AG04450 (cell line): ENCODE results near the gene IL1RAPL1. TPM values are rescaled to one million over a fixed set of nuclear protein-coding genes. Genes with fewer than 3 reads are reported as not detected.

Source experiments
- CTCF ChIA-PET: fragments of 300-600, 350-600 bp; formaldehyde crosslinking; extraction: SDS; loops from one replicate; lab custom pipeline; 2022; ENCODE audit warnings: antibody characterized with exemption, inconsistent platforms; lab: Charles Lee
- POLR2A ChIA-PET: fragments of 350-600 bp; formaldehyde crosslinking; extraction: SDS; loops from one replicate; lab custom pipeline; 2021; ENCODE audit warnings: antibody characterized with exemption, inconsistent platforms; lab: Yijun Ruan, JAX
- DNase-seq: peaks from one replicate; pipeline ENCODE4 v3.0.0-alpha.2; 2011; ENCODE audit warnings: low read depth, low spot score
- H3K27ac ChIP-seq: one replicate; pipeline ENCODE4 v1.5.1; 2012; ENCODE audit warnings: low read depth, low read length, control low read depth
- H3K27me3 ChIP-seq: one replicate; pipeline ENCODE4 v1.6.0; 2012; ENCODE audit warnings: low read length; ENCODE audit not compliant: control insufficient read depth, insufficient read depth
- H3K4me3 ChIP-seq: 2 replicates; pipeline ENCODE4 v1.5.1; 2011; ENCODE audit warnings: mild to moderate bottlenecking, low read depth, low read length, control low read depth
- H3K9me3 ChIP-seq: 2 replicates; pipeline ENCODE4 v1.5.1; 2012; ENCODE audit warnings: low read length; ENCODE audit not compliant: control insufficient read depth, insufficient read depth
- polyA plus RNA-seq: library from polyadenylated mRNA; depleted of rRNA; stranded (reverse); fragments of >200 nt; gene quantifications from 2 replicates; pipeline ENCODE4 v1.2.3, GENCODE V29; 2011
- TF ChIP-seq, protein P1 (sequence below): IDR thresholded peaks from 2 replicates; pipeline ENCODE4 v1.5.1; 2011; ENCODE audit warnings: low read depth, low read length, control low read depth, inconsistent platforms

IL1RAPL1 gene
- polyA plus RNA-seq, 1 experiment: 0.93 TPM

DNA sequence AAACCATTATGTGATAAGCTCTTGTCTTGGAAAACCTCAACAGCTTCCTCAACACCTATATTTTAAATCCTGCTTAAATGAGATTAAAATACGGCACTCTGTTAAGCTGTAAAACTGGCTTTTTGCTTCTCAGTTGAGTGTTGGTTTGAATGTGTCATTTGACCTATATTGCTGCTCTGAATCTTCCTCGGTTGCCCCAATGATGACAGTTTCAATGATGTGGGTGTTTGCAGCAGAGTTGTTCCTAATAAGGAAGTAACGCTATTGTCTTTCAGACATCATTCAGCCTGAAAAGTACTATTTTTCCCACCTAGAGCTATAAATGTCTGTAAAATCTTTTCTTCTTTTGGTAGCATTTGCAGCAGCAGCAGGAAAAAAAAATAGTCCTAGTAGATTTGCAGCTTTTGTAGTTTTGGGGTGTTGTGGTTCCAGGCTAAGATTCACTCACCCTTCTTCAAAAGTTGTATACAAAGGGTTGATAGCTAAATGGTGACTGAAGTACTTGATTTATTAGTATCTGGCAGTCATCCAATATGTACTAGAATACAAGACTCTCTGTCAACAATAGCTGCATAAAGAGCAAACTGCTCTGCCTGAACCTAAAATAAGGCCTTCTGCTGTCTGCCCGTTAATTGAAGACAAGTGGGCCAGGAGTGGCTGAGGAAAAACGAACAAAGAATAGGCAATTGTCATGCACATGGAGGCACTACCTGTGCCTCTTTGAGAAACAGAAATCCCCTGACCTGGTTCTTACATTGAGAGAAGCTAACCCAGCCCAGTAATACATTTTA is 333.1 kb downstream of the IL1RAPL1 start:
- ChIA-PET POLR2A (no interaction called here), CTCF (no interaction called here)
- Histone ChIP-seq H3K27me3 (no peaks in the 10 kb centered on the region), H3K4me3 (no peak overlapping the region), H3K9me3 (no peaks in the 10 kb centered on the region), H3K27ac (no peak overlapping the region)
- TF ChIP-seq, protein P1, sequence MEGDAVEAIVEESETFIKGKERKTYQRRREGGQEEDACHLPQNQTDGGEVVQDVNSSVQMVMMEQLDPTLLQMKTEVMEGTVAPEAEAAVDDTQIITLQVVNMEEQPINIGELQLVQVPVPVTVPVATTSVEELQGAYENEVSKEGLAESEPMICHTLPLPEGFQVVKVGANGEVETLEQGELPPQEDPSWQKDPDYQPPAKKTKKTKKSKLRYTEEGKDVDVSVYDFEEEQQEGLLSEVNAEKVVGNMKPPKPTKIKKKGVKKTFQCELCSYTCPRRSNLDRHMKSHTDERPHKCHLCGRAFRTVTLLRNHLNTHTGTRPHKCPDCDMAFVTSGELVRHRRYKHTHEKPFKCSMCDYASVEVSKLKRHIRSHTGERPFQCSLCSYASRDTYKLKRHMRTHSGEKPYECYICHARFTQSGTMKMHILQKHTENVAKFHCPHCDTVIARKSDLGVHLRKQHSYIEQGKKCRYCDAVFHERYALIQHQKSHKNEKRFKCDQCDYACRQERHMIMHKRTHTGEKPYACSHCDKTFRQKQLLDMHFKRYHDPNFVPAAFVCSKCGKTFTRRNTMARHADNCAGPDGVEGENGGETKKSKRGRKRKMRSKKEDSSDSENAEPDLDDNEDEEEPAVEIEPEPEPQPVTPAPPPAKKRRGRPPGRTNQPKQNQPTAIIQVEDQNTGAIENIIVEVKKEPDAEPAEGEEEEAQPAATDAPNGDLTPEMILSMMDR: no peak
- DNase-seq: no peak

DNA sequence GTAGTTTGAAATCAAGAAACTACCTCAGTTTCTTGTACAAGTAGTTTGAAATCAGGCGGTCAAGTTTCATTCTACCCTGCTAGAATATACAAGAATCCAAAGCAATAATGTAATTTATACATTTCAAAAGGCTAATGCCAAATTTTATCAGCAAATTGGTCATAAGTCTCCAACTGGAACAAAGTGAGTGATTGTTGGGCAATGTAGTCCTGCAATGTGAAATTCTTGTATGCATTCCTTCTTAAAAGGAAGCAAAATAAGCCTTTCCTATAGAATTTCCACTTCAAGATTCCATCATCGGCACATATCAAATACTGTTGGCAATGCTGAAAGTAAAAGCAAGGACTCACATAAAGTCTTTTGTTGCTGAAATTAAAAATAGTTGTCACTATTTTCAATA is 334.9 kb downstream of the IL1RAPL1 start:
- DNase-seq: no peak
- ChIA-PET CTCF (no interaction called here), POLR2A (no interaction called here)
- no peak overlapping the region for H3K27ac ChIP-seq
- no peaks in the 10 kb centered on the region for H3K27me3 ChIP-seq
- H3K4me3 ChIP-seq: no peak overlapping the region
- no peaks in the 10 kb centered on the region for H3K9me3 ChIP-seq
- TF ChIP-seq, protein P1: no peak

DNA sequence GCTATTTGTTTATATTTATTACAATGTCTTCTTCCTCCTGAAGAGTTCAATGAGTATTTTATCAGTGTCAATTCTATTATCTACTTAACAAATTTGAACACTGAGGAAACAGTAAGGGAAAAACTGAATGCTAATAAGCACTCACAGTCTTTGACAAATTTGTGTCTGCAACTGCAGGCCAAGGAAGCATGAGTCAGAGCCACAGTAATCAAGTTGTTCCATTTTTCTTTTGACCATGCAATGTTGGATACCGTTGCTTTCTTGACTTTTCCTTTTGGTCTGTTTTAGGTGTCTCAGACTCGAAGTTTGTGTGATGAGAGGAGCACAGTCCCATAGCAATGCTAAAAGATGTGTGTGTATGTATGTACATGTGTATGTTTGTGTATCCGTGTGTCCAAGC is 359.6 kb downstream of the IL1RAPL1 start:
- Histone ChIP-seq H3K27me3 (no peaks in the 10 kb centered on the region), H3K9me3 (no peaks in the 10 kb centered on the region), H3K27ac (no peak overlapping the region), H3K4me3 (no peak overlapping the region)
- no peak for DNase-seq
- CTCF ChIA-PET: no interaction called here
- TF ChIP-seq, protein P1: no peak
- POLR2A ChIA-PET: no interaction called here

DNA sequence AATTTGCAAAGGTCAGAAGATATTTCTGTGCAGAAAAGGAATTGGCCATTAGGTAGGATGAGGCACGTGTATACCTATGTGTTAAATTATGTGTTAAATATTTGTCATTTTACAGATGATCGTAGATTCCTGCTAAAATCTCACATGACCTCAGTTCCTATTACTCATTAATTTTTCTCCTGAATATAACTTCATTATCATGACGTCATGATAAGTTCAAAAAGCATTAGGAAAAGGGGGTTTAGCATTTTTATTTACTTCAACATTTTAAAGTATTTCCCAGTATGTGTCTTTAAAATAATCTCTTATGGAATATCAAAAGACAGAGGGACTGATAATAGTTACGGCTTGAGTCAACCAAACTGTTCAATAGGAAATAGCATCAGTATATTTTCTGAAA is 372.8 kb downstream of the IL1RAPL1 start:
- DNase-seq: no peak
- CTCF ChIA-PET: no interaction called here
- H3K27ac ChIP-seq: no peak overlapping the region
- POLR2A ChIA-PET: no interaction called here
- no peak overlapping the region for H3K4me3 ChIP-seq
- H3K9me3 ChIP-seq: no peaks in the 10 kb centered on the region
- H3K27me3 ChIP-seq: no peaks in the 10 kb centered on the region
- TF ChIP-seq, protein P1: no peak

DNA sequence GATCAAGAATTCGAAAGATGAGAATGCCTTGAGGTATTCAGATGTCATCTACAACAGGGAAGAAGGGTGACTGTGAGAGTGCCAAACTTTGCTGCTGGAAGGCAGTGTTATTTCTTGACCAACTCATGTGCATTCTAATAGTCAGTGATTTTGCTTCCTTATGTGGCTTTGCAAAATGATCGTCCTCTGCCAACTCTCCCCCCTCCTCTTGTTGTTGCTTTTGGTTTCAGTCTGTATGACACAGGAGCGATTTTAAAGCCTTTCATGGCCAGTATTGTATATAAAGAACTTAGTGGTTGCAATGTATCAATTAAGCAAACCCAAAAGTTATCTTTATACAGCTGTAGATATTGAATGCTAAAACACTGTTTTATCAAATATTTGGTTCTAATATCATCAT is 379.1 kb downstream of the IL1RAPL1 start:
- CTCF ChIA-PET: no interaction called here
- Histone ChIP-seq H3K9me3 (no peaks in the 10 kb centered on the region), H3K4me3 (peak overlapping the region; percentile 25), H3K27ac (no peak overlapping the region), H3K27me3 (no peaks in the 10 kb centered on the region)
- DNase-seq: no peak
- POLR2A ChIA-PET: interaction anchor here (0.6 kb wide), 1 partner anchor 24 kb away, joined by 4 read pairs; no protein-coding TSS in a partner anchor
- TF ChIP-seq, protein P1: no peak
